HepG2 (cell line): ENCODE measurements around the gene ZDHHC16. TPM values are rescaled to one million over a fixed set of nuclear protein-coding genes. Genes with fewer than 3 reads are reported as not detected.

ENCODE experiments used
- ATF7 ChIP-seq, 2 experiments: fragments of 450-650 bp in 1 of 2; sonication (generic) in 1 of 2; formaldehyde crosslinking in 1 of 2; IDR thresholded peaks; 2 replicates each; pipeline versions ENCODE4 v1.4.0 to v1.6.1; 2016 to 2020; ENCODE audit warnings: antibody characterized with exemption in 1 of 2, mild to moderate bottlenecking in 1 of 2, missing genetic modification reagents in 1 of 2
- CEBPB ChIP-seq: IDR thresholded peaks from 2 replicates; pipeline ENCODE4 v1.6.1; 2011; ENCODE audit warnings: low read depth, low read length, improper control_type of control experiment, borderline replicate concordance
- HOXA7 ChIP-seq: sonication (generic); formaldehyde crosslinking; IDR thresholded peaks from 2 replicates; pipeline ENCODE4 v1.8.1; 2022; ENCODE audit warnings: mild to moderate bottlenecking, missing genetic modification reagents, moderate library complexity
- IRF1 ChIP-seq: sonication (generic); formaldehyde crosslinking; IDR thresholded peaks from 2 replicates; pipeline ENCODE4 v1.4.0; 2020; ENCODE audit warnings: low read depth, mild to moderate bottlenecking, missing genetic modification reagents
- IRF2 ChIP-seq: IDR thresholded peaks from 2 replicates; pipeline ENCODE4 v1.6.1; 2018; ENCODE audit warnings: missing genetic modification reagents, missing compliant biosample characterization
- MZF1 ChIP-seq: sonication (generic); formaldehyde crosslinking; IDR thresholded peaks from 2 replicates; pipeline ENCODE4 v1.8.1; 2023; ENCODE audit warnings: mild to moderate bottlenecking, missing genetic modification reagents, borderline replicate concordance
- NR2C2 ChIP-seq: sonication (generic); formaldehyde crosslinking; IDR thresholded peaks from 2 replicates; pipeline ENCODE4 v1.4.0; 2020; ENCODE audit warnings: missing genetic modification reagents, mild to moderate bottlenecking, moderate library complexity, borderline replicate concordance
- POGZ ChIP-seq: sonication (generic); formaldehyde crosslinking; IDR thresholded peaks from 2 replicates; pipeline ENCODE4 v1.4.0; 2020; ENCODE audit warnings: mild to moderate bottlenecking, missing genetic modification reagents
- PRDM10 ChIP-seq: sonication (generic); formaldehyde crosslinking; IDR thresholded peaks from 2 replicates; pipeline ENCODE4 v1.4.0; 2020; ENCODE audit warnings: low read depth, missing genetic modification reagents
- PRPF4 ChIP-seq: fragments of 200-400 bp; formaldehyde crosslinking; IDR thresholded peaks from 2 replicates; pipeline ENCODE4 v1.6.1; 2016; ENCODE audit warnings: low read length, low read depth; ENCODE audit not compliant: poor library complexity, severe bottlenecking
- RORA ChIP-seq: sonication (generic); formaldehyde crosslinking; IDR thresholded peaks from 2 replicates; pipeline ENCODE4 v1.5.0; 2020; ENCODE audit warnings: mild to moderate bottlenecking, missing genetic modification reagents, moderate library complexity
- SMYD3 ChIP-seq: sonication (generic); formaldehyde crosslinking; IDR thresholded peaks from 2 replicates; pipeline ENCODE4 v1.8.1; 2023; ENCODE audit warnings: mild to moderate bottlenecking, missing genetic modification reagents
- TMF1 ChIP-seq: sonication (generic); formaldehyde crosslinking; IDR thresholded peaks from 2 replicates; pipeline ENCODE4 v1.8.1; 2022; ENCODE audit warnings: low read depth, missing genetic modification reagents
- TOE1 ChIP-seq: sonication (generic); formaldehyde crosslinking; IDR thresholded peaks from 2 replicates; pipeline ENCODE4 v1.4.0; 2020; ENCODE audit warnings: mild to moderate bottlenecking, missing genetic modification reagents
- ZBTB7A ChIP-seq: sonication (generic); formaldehyde crosslinking; IDR thresholded peaks from 2 replicates; pipeline ENCODE4 v1.8.0; 2022; ENCODE audit warnings: mild to moderate bottlenecking, missing genetic modification reagents
- ZKSCAN5 ChIP-seq: sonication (generic); formaldehyde crosslinking; IDR thresholded peaks from 2 replicates; pipeline ENCODE4 v1.5.1; 2020; ENCODE audit warnings: mild to moderate bottlenecking, missing genetic modification reagents
- ZNF230 ChIP-seq: sonication (generic); formaldehyde crosslinking; IDR thresholded peaks from 2 replicates; pipeline ENCODE4 v1.4.0; 2020; ENCODE audit warnings: mild to moderate bottlenecking, missing genetic modification reagents
- ZNF615 ChIP-seq: sonication (generic); formaldehyde crosslinking; IDR thresholded peaks from 2 replicates; pipeline ENCODE4 v1.5.0; 2020; ENCODE audit warnings: mild to moderate bottlenecking, missing genetic modification reagents, borderline replicate concordance
- polyA plus RNA-seq, 8 experiments: library from polyadenylated mRNA; depleted of rRNA in 3 of 8; stranded (reverse) in 7 of 8; unstranded in 1 of 8; fragments of >200 nt; fragmentation: Illumina TruSeq in 4 of 8; extraction: Trizol in 4 of 8; gene quantifications; 2 replicates each; pipeline versions ENCODE4 v1.2.1 to v1.2.3, GENCODE V29; 2011 to 2016; ENCODE audit warnings: low read depth in 4 of 8, missing spikeins in 1 of 8, mixed read lengths in 1 of 8; ENCODE audit not compliant: insufficient read depth in 1 of 8
- total RNA-seq, 5 experiments: library from RNA; depleted of rRNA; stranded (reverse); fragments of >200 nt; fragmentation: Illumina TruSeq; extraction: Trizol; gene quantifications; 2 replicates each; pipeline ENCODE4 v1.2.3, GENCODE V29; 2016; ENCODE audit warnings: low read depth in 1 of 5
- TF ChIP-seq, protein P1 (sequence below): sonication (generic); formaldehyde crosslinking; IDR thresholded peaks from 2 replicates; pipeline ENCODE4 v1.9.0; 2022; ENCODE audit warnings: missing genetic modification reagents, mild to moderate bottlenecking, borderline replicate concordance
- TF ChIP-seq, protein P2 (sequence below): sonication (generic); formaldehyde crosslinking; conservative IDR thresholded peaks from 2 replicates; pipeline ENCODE4 v1.4.0; 2020; ENCODE audit warnings: mild to moderate bottlenecking, missing genetic modification reagents, moderate library complexity

ZDHHC16 gene
- total and polyA plus RNA-seq, 2 of the 13 experiments (the other 11 are each of a cell fraction or from before 2014, with no cell fraction given): 40.8 to 41.8 TPM

GRCh38 chr10:97411406-97411805, 34.6 kb upstream of the ZDHHC16 start (continued):
- no peak for TF ChIP-seq PRDM10
- TF ChIP-seq, protein P1, sequence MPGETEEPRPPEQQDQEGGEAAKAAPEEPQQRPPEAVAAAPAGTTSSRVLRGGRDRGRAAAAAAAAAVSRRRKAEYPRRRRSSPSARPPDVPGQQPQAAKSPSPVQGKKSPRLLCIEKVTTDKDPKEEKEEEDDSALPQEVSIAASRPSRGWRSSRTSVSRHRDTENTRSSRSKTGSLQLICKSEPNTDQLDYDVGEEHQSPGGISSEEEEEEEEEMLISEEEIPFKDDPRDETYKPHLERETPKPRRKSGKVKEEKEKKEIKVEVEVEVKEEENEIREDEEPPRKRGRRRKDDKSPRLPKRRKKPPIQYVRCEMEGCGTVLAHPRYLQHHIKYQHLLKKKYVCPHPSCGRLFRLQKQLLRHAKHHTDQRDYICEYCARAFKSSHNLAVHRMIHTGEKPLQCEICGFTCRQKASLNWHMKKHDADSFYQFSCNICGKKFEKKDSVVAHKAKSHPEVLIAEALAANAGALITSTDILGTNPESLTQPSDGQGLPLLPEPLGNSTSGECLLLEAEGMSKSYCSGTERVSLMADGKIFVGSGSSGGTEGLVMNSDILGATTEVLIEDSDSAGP (CRISPR knock-in tag): no peak
- TF ChIP-seq IRF2 (CRISPR knock-in tag): no peak
- TF ChIP-seq TMF1 (CRISPR knock-in tag): no peak
- TF ChIP-seq HOXA7 (CRISPR knock-in tag): no peak
- TF ChIP-seq ZKSCAN5 (CRISPR knock-in tag): no peak
- no peak for TF ChIP-seq TOE1 (CRISPR knock-in tag)
- no peak for TF ChIP-seq ZNF230 (CRISPR knock-in tag)
- TF ChIP-seq IRF1 (CRISPR knock-in tag): no peak
- TF ChIP-seq CEBPB: no peak
- TF ChIP-seq RORA (CRISPR knock-in tag): no peak
- TF ChIP-seq PRPF4: no peak
- TF ChIP-seq MZF1: no peak
- TF ChIP-seq, protein P2, sequence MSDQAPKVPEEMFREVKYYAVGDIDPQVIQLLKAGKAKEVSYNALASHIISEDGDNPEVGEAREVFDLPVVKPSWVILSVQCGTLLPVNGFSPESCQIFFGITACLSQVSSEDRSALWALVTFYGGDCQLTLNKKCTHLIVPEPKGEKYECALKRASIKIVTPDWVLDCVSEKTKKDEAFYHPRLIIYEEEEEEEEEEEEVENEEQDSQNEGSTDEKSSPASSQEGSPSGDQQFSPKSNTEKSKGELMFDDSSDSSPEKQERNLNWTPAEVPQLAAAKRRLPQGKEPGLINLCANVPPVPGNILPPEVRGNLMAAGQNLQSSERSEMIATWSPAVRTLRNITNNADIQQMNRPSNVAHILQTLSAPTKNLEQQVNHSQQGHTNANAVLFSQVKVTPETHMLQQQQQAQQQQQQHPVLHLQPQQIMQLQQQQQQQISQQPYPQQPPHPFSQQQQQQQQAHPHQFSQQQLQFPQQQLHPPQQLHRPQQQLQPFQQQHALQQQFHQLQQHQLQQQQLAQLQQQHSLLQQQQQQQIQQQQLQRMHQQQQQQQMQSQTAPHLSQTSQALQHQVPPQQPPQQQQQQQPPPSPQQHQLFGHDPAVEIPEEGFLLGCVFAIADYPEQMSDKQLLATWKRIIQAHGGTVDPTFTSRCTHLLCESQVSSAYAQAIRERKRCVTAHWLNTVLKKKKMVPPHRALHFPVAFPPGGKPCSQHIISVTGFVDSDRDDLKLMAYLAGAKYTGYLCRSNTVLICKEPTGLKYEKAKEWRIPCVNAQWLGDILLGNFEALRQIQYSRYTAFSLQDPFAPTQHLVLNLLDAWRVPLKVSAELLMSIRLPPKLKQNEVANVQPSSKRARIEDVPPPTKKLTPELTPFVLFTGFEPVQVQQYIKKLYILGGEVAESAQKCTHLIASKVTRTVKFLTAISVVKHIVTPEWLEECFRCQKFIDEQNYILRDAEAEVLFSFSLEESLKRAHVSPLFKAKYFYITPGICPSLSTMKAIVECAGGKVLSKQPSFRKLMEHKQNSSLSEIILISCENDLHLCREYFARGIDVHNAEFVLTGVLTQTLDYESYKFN (CRISPR knock-in tag): no peak
- no peak for TF ChIP-seq ZNF615 (CRISPR knock-in tag)
- 0 out of 2 replicates have a peak, but pooled peaks have one; percentile 29 for TF ChIP-seq POGZ (CRISPR knock-in tag)
- TF ChIP-seq NR2C2 (CRISPR knock-in tag): no peak
- no peak for TF ChIP-seq ATF7 (IDR thresholded peaks at IDR 0.05)
- no peak for TF ChIP-seq ATF7 (CRISPR knock-in tag; IDR thresholded peaks at IDR 0.05)
- no peak for TF ChIP-seq SMYD3 (CRISPR knock-in tag)
- no peak for TF ChIP-seq ZBTB7A (CRISPR knock-in tag)
